CD14-positive monocyte (primary cell): ENCODE results near the gene PPARG. TPM values are rescaled to one million over a fixed set of nuclear protein-coding genes. Genes with fewer than 3 reads are reported as not detected.

Source experiments
- DNase-seq, 3 donors: peaks; one replicate each; pipeline ENCODE4 v3.0.0-alpha.2; 2011 to 2022
- H2AFZ ChIP-seq: 2 replicates; pipeline ENCODE4 v1.6.0; 2012; ENCODE audit warnings: mild to moderate bottlenecking, low read depth, low read length, inconsistent platforms; ENCODE audit not compliant: insufficient read depth, poor library complexity, severe bottlenecking
- H3K27ac ChIP-seq, 2 donors: 1 replicate in 1 of 2; 2 replicates in 1 of 2; pipeline ENCODE4 v1.5.1; 2012 to 2013; ENCODE audit warnings: low read length in 2 of 2, control low read depth in 1 of 2, inconsistent platforms in 1 of 2, low read depth in 1 of 2, mild to moderate bottlenecking in 1 of 2
- H3K27me3 ChIP-seq, 2 donors: one replicate each; pipeline versions ENCODE4 v1.6.0 to v1.6.1; 2011 to 2013; ENCODE audit warnings: low read length in 2 of 2; ENCODE audit not compliant: control insufficient read depth in 2 of 2, insufficient read depth in 2 of 2
- H3K36me3 ChIP-seq, 2 donors: replicated peaks in 1 of 2; 1 replicate in 1 of 2; 2 replicates in 1 of 2; pipeline versions ENCODE4 v1.5.1 to v1.6.1; 2012 to 2013; ENCODE audit warnings: low read length in 2 of 2, control low read depth in 1 of 2, inconsistent platforms in 1 of 2, mild to moderate bottlenecking in 1 of 2; ENCODE audit not compliant: insufficient read depth in 2 of 2, control insufficient read depth in 1 of 2
- H3K4me1 ChIP-seq, 2 donors: 1 replicate in 1 of 2; 2 replicates in 1 of 2; pipeline versions ENCODE4 v1.5.1 to v1.6.1; 2012 to 2013; ENCODE audit warnings: low read length in 2 of 2, control low read depth in 1 of 2, inconsistent platforms in 1 of 2, mild to moderate bottlenecking in 1 of 2, moderate library complexity in 1 of 2; ENCODE audit not compliant: insufficient read depth in 2 of 2, control insufficient read depth in 1 of 2
- H3K4me2 ChIP-seq: replicated peaks from 2 replicates; pipeline ENCODE3; 2012; ENCODE audit warnings: low read length, moderate library complexity, mild to moderate bottlenecking; ENCODE audit not compliant: poor library complexity, severe bottlenecking; ENCODE audit errors: extremely low read depth
- H3K4me3 ChIP-seq, 3 experiments: fragments of 200-600 bp in 1 of 3; sonication (generic) in 1 of 3; replicated peaks in 1 of 3; 1 replicate in 2 of 3; 2 replicates in 1 of 3; pipeline ENCODE4 v1.5.1; 2011 to 2013; ENCODE audit warnings: low read length in 3 of 3, mild to moderate bottlenecking in 3 of 3, control low read depth in 2 of 3, low read depth in 2 of 3, inconsistent platforms in 1 of 3, moderate library complexity in 1 of 3
- H3K79me2 ChIP-seq: 2 replicates; pipeline ENCODE4 v1.6.0; 2012; ENCODE audit warnings: mild to moderate bottlenecking, control low read depth, inconsistent platforms, low read length, moderate library complexity; ENCODE audit not compliant: insufficient read depth
- H3K9ac ChIP-seq: 2 replicates; pipeline ENCODE4 v1.6.0; 2017; ENCODE audit warnings: low read length, mild to moderate bottlenecking; ENCODE audit not compliant: insufficient read depth, poor library complexity, severe bottlenecking
- H3K9me3 ChIP-seq, 2 donors: replicated peaks in 1 of 2; 1 replicate in 1 of 2; 2 replicates in 1 of 2; pipeline versions ENCODE4 v1.5.1 to v1.6.1; 2012 to 2013; ENCODE audit warnings: low read length in 2 of 2, control low read depth in 1 of 2; ENCODE audit not compliant: control insufficient read depth in 1 of 2, insufficient read depth in 1 of 2
- H4K20me1 ChIP-seq: 2 replicates; pipeline ENCODE4 v1.6.0; 2012; ENCODE audit warnings: mild to moderate bottlenecking, low read length, control low read depth, moderate library complexity; ENCODE audit not compliant: insufficient read depth
- H3K27ac Mint-ChIP-seq, 7 donors: one replicate each; pipeline ENCODE4 v1.8.0; 2020; ENCODE audit warnings: mild to moderate bottlenecking in 7 of 7, mixed read lengths in 7 of 7, moderate library complexity in 6 of 7, inconsistent platforms in 2 of 7
- H3K27me3 Mint-ChIP-seq, 3 donors: one replicate each; pipeline ENCODE4 v1.8.0; 2021 to 2022; ENCODE audit warnings: low read depth in 3 of 3, mild to moderate bottlenecking in 3 of 3, mixed read lengths in 3 of 3, moderate library complexity in 3 of 3, inconsistent platforms in 1 of 3
- H3K36me3 Mint-ChIP-seq, 2 donors: one replicate each; pipeline ENCODE4 v1.8.0; 2020; ENCODE audit warnings: mixed read lengths in 2 of 2, inconsistent platforms in 1 of 2, mild to moderate bottlenecking in 1 of 2
- H3K4me1 Mint-ChIP-seq: one replicate; pipeline ENCODE4 v1.8.0; 2020; ENCODE audit warnings: mild to moderate bottlenecking, mixed read lengths
- H3K4me3 Mint-ChIP-seq, 2 donors: one replicate each; pipeline ENCODE4 v1.8.0; 2020; ENCODE audit warnings: mild to moderate bottlenecking in 2 of 2, mixed read lengths in 2 of 2, moderate library complexity in 1 of 2
- H3K9me3 Mint-ChIP-seq, 7 donors: one replicate each; pipeline ENCODE4 v1.8.0; 2020 to 2022; ENCODE audit warnings: mixed read lengths in 7 of 7, mild to moderate bottlenecking in 6 of 7, moderate library complexity in 6 of 7, inconsistent platforms in 2 of 7
- CTCF ChIP-seq: fragments of 200-600 bp; IDR thresholded peaks from one replicate; pipeline ENCODE4 v1.8.0; 2022; ENCODE audit warnings: antibody characterized with exemption, mild to moderate bottlenecking
- WGBS: methylation state at CpG from one replicate; pipeline ENCODE4 v1.1.5; 2013; ENCODE audit warnings: missing lambda C conversion rate; ENCODE audit not compliant: insufficient coverage; 5-methylcytosine and 5-hydroxymethylcytosine counted together
- intact Hi-C, 2 donors: fragments of 100-400 bp; cut with micrococcal nuclease; formaldehyde crosslinking; loops; one replicate each; pipeline versions ENCODE4 v1.15.0 to v1.15.1; 2023
- polyA plus RNA-seq, 3 donors: library from polyadenylated mRNA; depleted of rRNA in 1 of 3; unstranded in 2 of 3; stranded (reverse) in 1 of 3; fragments of 300-500 nt in 2 of 3; fragments of >200 nt in 1 of 3; fragmentation: Illumina TruSeq in 2 of 3; gene quantifications; 1 replicate in 2 of 3; 2 replicates in 1 of 3; pipeline ENCODE4 v1.2.3, GENCODE V29; 2012 to 2021

PPARG gene
- polyA plus RNA-seq, 3 donors = 0.56 to 2.0 (median 0.97) TPM

- Histone ChIP-seq H3K27me3 (no peaks in the 10 kb centered on the region), H3K4me2 (no peak overlapping the region), H3K4me1 (peaks cover 60 to 67% of the 10 kb centered on the region in 2 donors), H3K9me3 (no peaks in the 10 kb centered on the region), H3K4me3 (no peak overlapping the region), H4K20me1 (no peaks in the 10 kb centered on the region), H2AFZ (no peak overlapping the region), H3K9ac (no peak overlapping the region), H3K27ac (peak overlapping the region; percentile 23 to 64), H3K36me3 (no peaks in the 10 kb centered on the region), H3K79me2 (no peaks in the 10 kb centered on the region)
- peak overlapping the region in 5 of 7 donors; percentile 70 to 96 (median 92) for H3K27ac Mint-ChIP-seq
- H3K9me3 Mint-ChIP-seq = no peaks in the 10 kb centered on the region
- H3K27me3 Mint-ChIP-seq = peaks cover 0 to 8% (median 0%) of the 10 kb centered on the region in 3 donors
- peaks cover 0 to 3% of the 10 kb centered on the region in 2 donors for H3K36me3 Mint-ChIP-seq
- WGBS = no CpG with 5 or more reads among the region's 5 CpGs
- no peak overlapping the region for H3K4me3 Mint-ChIP-seq
- TF ChIP-seq CTCF = no peak
- DNase-seq = peak in 1 of 3 donors; percentile 30
- peaks cover 59% of the 10 kb centered on the region for H3K4me1 Mint-ChIP-seq
- intact Hi-C loops = no loop called here
Observed at GRCh38 chr3:12327021-12327420, 38.2 kb downstream of the PPARG start.

DNA sequence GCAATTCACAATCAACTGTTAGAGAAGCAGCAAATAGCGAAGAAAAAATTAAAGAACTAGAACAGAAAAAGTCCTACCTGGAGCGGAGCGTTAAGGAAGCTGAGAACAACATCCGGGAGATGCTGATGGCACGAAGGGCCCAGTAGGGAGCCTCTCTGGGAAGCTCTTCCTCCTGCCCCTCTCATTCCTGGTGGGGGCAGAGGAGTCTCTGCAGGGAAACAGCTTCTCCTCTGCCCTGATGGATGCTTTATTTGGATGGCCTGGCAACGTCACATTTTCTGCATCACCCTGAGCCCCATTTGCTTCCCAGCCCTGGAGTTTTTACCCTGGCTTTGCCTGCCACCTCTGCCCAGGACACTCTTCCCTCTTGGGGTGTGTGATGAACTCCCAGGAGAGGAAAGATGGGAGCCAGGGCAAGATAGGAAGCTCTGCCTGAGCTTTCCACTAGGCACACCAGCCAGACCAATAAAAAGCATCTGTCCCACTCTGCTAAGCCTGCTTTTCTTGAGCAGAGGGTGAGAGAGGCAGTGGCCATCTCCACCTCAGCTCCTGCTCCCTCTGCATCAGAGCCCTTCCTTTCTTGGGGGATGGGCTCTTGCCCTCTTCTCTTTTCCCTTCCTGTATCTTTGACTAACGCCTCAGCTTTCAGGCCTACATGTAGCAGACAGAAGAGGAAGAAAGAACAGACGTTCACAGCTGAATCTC is 39.4 kb downstream of the PPARG start:
- H4K20me1 ChIP-seq = no peaks in the 10 kb centered on the region
- peak overlapping the region; percentile 1 to 52 for H3K27ac ChIP-seq
- Mint-ChIP-seq H3K36me3 (peaks cover 0 to 3% of the 10 kb centered on the region in 2 donors), H3K4me3 (peak overlapping the region in 1 of 2 donors; percentile 53), H3K9me3 (no peaks in the 10 kb centered on the region), H3K4me1 (peaks cover 50% of the 10 kb centered on the region), H3K27me3 (peaks cover 0 to 5% (median 0%) of the 10 kb centered on the region in 3 donors), H3K27ac (peak overlapping the region; percentile 4 to 93 (median 83))
- H3K79me2 ChIP-seq = no peaks in the 10 kb centered on the region
- no peaks in the 10 kb centered on the region for H3K27me3 ChIP-seq
- H3K9ac ChIP-seq = no peak overlapping the region
- peak; percentile 46 to 61 (median 61) for DNase-seq
- WGBS = 0% methylated on average over 1 of the region's 8 CpGs
- intact Hi-C loops = no loop called here
- no peak overlapping the region for H3K4me2 ChIP-seq
- no peak for TF ChIP-seq CTCF
- peaks cover 51 to 58% of the 10 kb centered on the region in 2 donors for H3K4me1 ChIP-seq
- H2AFZ ChIP-seq = no peak overlapping the region
- H3K36me3 ChIP-seq = no peaks in the 10 kb centered on the region
- H3K4me3 ChIP-seq = no peak overlapping the region
- no peaks in the 10 kb centered on the region for H3K9me3 ChIP-seq
